HG02885 (cell line): ENCODE data around the gene CFAP157.

ENCODE experiments used
- ATAC-seq: cut with Tn5 transposase; IDR thresholded peaks from one replicate; pipeline ENCODE4 v1.9.1; 2021; ENCODE audit warnings: mild to moderate bottlenecking; ENCODE audit not compliant: unreplicated experiment, poor library complexity

CFAP157 gene

DNA sequence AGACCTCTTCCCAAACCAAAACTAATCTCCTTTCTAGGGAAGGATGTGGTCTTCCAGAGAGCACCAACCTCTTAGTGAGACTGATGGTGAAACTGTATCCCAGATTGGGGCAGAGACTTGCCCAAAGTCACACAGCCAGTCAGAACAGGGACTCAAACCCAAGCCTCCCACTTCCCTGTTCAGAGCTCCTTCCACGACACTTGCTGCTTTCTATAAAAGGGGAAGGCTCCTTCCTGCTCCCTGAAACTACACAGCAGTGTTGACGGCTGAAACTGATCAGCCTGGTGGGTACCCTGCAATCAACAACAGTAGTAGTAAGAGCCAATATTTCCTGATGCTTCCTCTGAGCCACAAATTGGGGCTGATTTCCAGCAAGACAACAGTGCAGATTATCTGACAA, 26.8 kb downstream of the CFAP157 start:
- no peak for ATAC-seq

DNA sequence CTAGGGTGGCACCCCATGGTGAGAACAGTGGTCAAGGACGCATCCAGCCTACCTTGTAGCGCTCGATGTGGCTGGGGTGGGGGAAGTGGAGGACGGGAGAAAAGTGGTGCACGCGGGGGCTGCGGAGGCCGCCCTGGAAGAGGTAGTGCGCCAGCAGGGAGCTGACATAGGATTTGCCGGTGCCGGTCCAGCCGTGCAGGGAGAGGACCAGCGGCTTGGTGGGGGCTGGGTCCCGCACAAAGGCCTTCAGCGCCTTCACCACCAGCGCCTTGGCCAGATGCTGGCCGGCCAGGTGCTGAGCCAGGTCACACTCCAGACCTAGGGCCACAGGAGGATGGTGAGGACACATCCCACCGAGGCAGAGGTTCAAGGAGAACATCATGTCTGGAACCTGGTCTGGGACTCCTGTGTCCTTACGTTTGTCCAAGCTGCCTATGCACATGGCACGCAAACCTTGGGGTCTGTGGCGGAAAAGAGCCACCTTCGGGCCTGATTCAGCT, 27.5 kb downstream of the CFAP157 start:
- ATAC-seq, result no peak

DNA sequence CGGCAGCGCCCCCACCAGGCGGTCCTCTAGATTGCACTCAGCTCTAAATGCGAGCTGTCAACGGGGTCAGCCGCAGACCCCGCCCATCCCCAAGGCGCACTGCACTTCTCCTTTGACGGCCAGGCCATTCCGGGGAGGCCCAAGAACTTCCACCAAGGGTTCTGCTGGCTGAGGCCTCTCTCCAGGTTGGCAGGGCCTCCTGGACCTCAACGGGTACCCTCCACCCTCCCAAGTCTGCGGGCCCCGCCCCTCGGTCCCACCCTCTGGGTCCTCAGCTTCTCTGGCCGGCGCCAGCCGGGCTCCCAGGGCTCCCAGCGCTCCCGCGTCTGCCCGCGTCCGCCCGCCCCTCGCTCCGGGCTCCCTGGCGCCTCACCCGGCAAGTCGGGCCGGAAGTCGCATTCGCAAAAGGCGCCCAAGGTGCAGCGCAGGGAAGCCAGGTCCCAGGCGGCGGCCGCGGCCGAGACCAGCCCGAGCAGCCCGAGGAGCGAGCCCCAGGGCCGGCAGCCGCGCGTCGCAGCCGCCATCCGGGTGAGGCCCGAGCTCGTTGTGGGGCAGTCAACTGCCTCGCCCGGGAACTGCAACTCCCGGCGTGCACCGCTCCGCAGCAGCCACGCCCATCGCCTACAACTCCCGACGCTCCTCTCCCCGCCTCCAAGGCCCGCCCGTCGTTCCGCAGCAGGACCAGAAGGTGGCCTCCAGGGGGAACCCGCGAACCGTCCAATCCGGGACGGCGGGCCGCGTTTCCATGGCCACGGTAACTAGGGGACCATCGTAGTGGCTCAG, 28.1 kb downstream of the CFAP157 start, which contains the start of gene TOR2A:
TSS of gene TOR2A (minus strand) at position 548 of the 783 bp plus-strand sequence. CDS start at position 524, 24 bp downstream.
- ATAC-seq, result peak; percentile 89

DNA sequence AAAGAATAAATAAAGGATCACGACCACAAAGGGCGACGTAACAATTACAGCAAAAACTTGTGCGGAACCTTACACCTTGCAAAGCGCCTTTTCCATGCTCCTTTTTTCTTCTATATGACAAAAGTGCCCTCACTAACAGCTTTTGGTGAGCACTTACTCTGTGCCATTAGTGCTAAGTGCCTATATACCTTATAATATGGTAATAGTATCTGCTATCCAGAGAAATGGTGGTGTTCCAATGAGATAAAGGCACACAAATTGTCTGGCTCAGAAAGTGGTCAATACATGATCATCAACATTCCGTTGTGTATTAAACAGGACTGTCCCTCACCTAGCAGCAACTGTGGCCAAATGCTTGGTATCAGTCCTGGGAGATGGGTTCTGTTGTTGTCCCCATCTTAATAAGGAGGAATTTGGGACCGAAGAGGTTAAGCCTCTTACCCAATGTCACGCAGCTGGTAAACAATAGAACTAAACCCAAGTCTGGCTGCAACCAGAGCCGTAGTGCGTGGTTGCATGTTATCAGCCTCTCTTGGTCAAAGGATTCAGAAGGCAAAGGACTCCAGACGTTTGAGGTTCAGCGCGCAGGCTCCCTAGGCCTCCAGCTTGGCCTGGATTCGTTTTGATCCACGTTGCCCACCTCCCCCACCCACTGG, 28.9 kb downstream of the CFAP157 start:
- peak; percentile 12 for ATAC-seq

GRCh38 chr9:127738666-127739065, 31.9 kb downstream of the CFAP157 start:
- ATAC-seq, result no peak

- ATAC-seq, result no peak
These were observed 33.0 kb downstream of the CFAP157 start for GRCh38 chr9:127739614-127740330.

DNA sequence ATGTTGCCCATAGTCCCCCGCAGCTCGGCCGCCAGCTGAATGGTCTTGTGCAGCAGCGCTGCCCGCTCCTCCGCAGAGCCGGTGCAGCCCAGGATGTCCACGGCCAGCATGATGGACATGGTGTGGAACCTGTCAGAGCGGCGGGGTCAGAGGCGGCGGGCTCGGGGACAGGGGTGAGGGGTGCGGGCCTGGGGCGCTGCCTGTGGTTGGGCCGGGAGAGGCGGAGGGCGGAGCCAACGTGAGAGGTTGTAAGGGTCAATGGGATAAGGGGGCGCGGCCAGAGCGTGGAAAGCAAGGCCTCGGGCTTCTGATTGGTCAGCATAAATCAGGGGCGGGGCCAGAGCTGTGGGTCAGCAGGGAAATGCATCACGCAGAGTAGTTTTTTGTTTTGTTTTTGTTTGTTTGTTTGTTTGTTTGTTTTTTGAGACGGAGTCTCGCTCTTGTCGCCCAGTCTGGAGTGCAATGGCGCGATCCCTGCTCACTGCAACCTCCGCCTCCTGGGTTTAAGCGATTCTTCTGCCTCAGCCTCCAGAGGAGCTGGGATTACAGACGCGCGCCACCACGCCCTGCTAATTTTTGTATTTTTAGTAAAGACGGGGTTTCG, 35.1 kb downstream of the CFAP157 start:
- ATAC-seq, result no peak

DNA sequence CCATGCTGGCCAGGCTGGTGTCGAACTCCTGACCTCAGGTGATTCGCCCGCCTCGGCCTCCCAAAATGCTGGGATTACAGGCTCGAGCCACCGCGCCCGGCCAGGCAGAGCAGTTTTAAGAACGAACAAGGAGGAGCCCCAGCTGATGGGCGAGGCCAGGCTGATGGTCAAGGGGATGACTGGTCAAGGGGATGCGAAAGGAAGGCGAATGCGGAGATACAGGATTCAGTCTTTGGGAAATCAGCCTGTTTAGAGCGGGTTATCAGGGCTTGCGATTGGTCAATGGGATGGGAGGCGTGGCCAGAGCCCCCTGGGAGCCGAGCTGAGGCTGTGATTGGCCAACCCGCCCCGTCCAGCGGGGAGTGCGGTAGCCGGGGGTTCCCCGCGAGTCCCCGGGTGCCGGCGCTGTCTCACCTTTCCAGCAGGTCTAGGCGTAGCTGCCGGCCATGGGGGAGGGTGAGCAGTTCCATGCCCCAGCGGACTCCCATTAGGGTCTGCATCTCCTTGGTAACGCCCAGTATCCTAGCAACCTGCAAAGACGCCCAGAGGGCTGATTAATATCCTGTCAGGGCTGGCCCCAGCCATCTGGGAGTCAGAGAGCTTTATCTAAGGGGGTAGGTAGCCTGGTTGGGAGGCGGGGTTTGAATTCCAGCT, 35.8 kb downstream of the CFAP157 start:
- ATAC-seq, result no peak

- no peak for ATAC-seq
These were observed 37.8 kb downstream of the CFAP157 start for GRCh38 chr9:127744398-127745110.

DNA sequence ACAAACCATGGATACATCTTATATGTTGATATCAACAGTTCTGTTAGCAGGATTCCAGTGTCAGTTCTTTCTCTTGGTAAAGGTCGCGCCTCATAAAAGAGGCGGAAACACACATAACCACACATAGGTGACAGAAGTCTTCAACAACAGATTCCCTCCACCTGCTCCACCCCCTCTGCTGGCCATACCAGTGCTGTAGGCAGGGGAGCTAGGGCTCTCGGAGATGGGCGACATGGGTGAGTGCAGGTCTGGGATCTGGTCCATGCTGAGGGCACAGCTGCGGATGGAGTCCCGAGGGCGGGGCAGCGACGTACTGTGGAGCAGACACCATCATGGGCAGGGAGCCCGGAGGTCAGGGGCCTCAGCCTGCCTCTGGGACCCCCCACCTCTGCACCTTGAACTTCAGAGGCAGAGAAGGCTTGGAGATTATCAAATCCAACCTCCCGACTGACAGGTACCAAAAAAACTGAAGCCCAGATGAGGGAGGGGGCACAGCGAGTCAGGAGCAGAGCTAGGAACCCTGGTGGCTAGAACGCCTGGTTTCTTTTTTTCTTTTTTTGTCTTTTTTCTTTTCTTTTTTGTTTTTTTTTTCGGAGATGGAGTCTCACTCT, 40.3 kb downstream of the CFAP157 start:
- no peak for ATAC-seq

DNA sequence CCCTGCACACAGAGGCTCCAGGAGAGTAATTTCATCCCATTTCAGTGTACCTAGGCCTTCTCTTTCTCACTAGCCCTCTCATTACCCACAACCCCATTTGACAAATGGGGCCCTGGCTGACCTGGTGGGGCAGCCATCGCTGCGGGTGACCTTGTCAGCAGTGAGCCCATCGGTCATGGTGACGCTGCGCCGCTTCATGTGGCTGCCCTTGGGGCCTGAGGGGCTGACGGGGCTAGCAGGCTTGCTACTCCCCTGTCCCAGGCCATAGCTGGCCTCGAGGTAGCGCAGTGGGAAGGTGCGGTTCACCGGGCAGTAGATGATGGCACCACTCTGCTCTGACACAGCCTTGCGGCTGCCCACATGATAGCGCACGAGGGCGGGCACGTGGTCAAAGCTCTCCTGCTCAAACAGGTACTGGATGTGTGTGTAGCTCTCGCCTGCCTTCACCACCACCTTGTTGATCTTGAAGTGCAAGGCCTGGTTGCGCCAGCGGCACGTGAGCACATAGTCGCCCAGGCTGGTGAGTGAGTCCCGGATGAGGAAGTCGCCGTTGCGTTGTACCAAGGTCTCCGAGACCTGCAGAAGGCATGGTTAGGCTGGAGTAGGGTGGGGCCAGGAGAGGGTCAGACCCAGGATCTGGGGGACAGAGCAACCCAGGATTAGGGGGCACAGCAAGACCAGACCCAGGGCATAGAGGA, 42.5 kb downstream of the CFAP157 start:
- ATAC-seq, result no peak

GRCh38 chr9:127751269-127752054, 44.7 kb downstream of the CFAP157 start:
- no peak for ATAC-seq

DNA sequence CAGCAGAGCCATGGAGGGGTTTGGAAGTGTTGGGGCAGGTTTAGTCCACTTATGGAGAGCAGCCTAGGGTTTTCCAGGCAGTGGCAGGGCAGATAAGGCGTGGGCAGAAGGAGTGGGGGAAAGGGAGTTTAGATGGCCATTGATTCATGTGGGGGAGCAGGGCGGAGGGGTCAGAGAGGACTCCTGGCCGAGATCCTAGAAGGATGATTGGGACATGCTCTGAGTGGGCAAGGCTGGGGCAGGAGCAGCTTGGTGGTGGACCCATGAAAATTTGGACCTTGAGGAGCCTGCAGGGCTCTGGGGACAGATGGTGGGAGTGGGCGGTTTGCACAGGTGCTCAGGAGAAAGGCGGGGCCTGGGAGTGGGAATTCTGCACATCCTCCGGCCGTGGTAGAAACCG, 46.4 kb downstream of the CFAP157 start:
- ATAC-seq, result no peak

DNA sequence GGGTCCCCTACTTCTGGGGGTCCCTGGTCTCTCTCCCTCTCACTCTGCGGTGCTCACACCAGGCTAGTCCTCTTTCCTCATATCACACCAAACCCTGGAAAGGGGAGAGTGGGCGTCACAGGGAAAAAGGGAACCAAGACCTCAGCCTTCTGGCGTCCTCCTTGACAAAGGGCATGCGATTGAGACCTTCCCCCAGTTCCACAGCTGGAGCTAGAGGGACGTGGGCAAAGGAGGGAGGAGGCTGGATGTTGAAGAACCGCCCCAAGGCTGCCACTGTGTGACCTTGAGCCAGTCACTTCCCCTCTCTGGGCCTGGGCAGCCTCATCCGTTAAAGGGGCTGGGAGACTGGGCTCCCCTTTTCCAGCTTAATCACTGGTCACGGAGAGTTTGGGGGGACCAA, 46.8 kb downstream of the CFAP157 start:
- no peak for ATAC-seq

- ATAC-seq, result no peak
These were observed 47.6 kb downstream of the CFAP157 start for GRCh38 chr9:127754099-127755060.
